A673 (cell line): ENCODE measurements around the gene MMD. TPM values are rescaled to one million over a fixed set of nuclear protein-coding genes. Genes with fewer than 3 reads are reported as not detected.

ENCODE experiments used
- BruUV-seq: library from RNA; stranded (reverse); fragments of 400-500 nt; replicated peaks from 2 replicates; lab custom pipeline; 2021; lab: Mats Ljungman, UMichigan
- CTCF ChIA-PET: fragments of 300-600 bp; sonication (Branson Sonifier 250); formaldehyde crosslinking; loops from one replicate; lab custom pipeline; 2022; ENCODE audit warnings: antibody characterized with exemption; lab: Charles Lee
- POLR2A ChIA-PET: fragments of 300-600 bp; sonication (Branson Sonifier 250); formaldehyde crosslinking; loops from one replicate; lab custom pipeline; 2022; ENCODE audit warnings: antibody characterized with exemption; ENCODE audit not compliant: low non-redundant PET; lab: Charles Lee
- DNase-seq: peaks from one replicate; pipeline ENCODE4 v3.0.0-alpha.2; 2015; ENCODE audit warnings: low spot score
- H3K27ac ChIP-seq: fragments of 200-600 bp; sonication (generic); 2 replicates; pipeline ENCODE4 v1.5.1; 2016; ENCODE audit warnings: mixed run types, low read depth, mild to moderate bottlenecking, mixed read lengths, antibody characterized with exemption, low read length; ENCODE audit not compliant: poor library complexity, severe bottlenecking
- H3K27me3 ChIP-seq: fragments of 200-600 bp; sonication (generic); replicated peaks from 2 replicates; pipeline ENCODE4 v1.6.1; 2017; ENCODE audit warnings: mixed run types, low read depth, mild to moderate bottlenecking, mixed read lengths, antibody characterized with exemption, low read length; ENCODE audit not compliant: insufficient read depth, poor library complexity
- H3K36me3 ChIP-seq: fragments of 200-600 bp; sonication (generic); 2 replicates; pipeline ENCODE4 v1.6.1; 2016; ENCODE audit warnings: mixed run types, mild to moderate bottlenecking, mixed read lengths, antibody characterized with exemption, low read length; ENCODE audit not compliant: insufficient read depth, poor library complexity, severe bottlenecking
- H3K4me1 ChIP-seq: fragments of 200-600 bp; sonication (generic); 2 replicates; pipeline ENCODE4 v1.6.1; 2017; ENCODE audit warnings: mixed run types, mild to moderate bottlenecking, mixed read lengths, antibody characterized with exemption, low read length; ENCODE audit not compliant: insufficient read depth, poor library complexity, severe bottlenecking
- H3K4me3 ChIP-seq: fragments of 200-600 bp; sonication (generic); 2 replicates; pipeline ENCODE4 v1.5.1; 2016; ENCODE audit warnings: low read depth, mixed run types, mild to moderate bottlenecking, mixed read lengths, low read length; ENCODE audit not compliant: poor library complexity, severe bottlenecking
- H3K9me3 ChIP-seq: fragments of 200-600 bp; sonication (generic); 2 replicates; pipeline ENCODE4 v1.6.1; 2016; ENCODE audit warnings: mixed run types, low read depth, mild to moderate bottlenecking, mixed read lengths, antibody characterized with exemption, low read length; ENCODE audit not compliant: poor library complexity, severe bottlenecking
- CTCF ChIP-seq: fragments of 300-800, 200-600 bp; sonication (generic); conservative IDR thresholded peaks from 2 replicates; pipeline ENCODE4 v1.5.1; 2017; ENCODE audit warnings: low read depth, mild to moderate bottlenecking, antibody characterized with exemption, low read length, moderate library complexity, mixed read lengths
- EZH2 ChIP-seq: fragments of 200-600 bp; sonication (generic); IDR thresholded peaks from 2 replicates; pipeline ENCODE4 v1.6.1; 2017; ENCODE audit warnings: borderline replicate concordance, low read depth, mild to moderate bottlenecking, mixed read lengths, antibody characterized with exemption, low read length; ENCODE audit not compliant: poor library complexity, severe bottlenecking
- intact Hi-C: fragments of 100-400 bp; cut with micrococcal nuclease; formaldehyde crosslinking; loops from one replicate; pipeline ENCODE4 v1.10.0; 2022; ENCODE audit not compliant: unreplicated experiment
- total RNA-seq: library from RNA; stranded (reverse); gene quantifications from 2 replicates; pipeline ENCODE4 v1.2.3, GENCODE V29; 2021

Gene MMD
- total RNA-seq, 1 experiment from 2014 or later = 24.9 TPM

- H3K4me1 ChIP-seq = peaks cover 19% of the 10 kb centered on the region
- intact Hi-C loops = no loop called here
- POLR2A ChIA-PET = interaction anchor here (0.5 kb wide), 1 partner anchor 90 kb away, joined by 3 read pairs; no protein-coding TSS in a partner anchor
Measured at GRCh38 chr17:55347341-55347740, 74.3 kb downstream of the MMD start.

GRCh38 chr17:55346658-55347057, 75.0 kb downstream of the MMD start:
- H3K9me3 ChIP-seq = no peaks in the 10 kb centered on the region
- intact Hi-C loops = no loop called here
- CTCF ChIA-PET = no interaction called here

More at GRCh38 chr17:55347341-55347740, 74.3 kb downstream of the MMD start:
- H3K36me3 ChIP-seq = no peaks in the 10 kb centered on the region
- CTCF ChIA-PET = interaction anchor here (1.5 to 1.6 kb wide), 2 partner anchors 9 to 15 kb away, joined by 3 to 4 read pairs; no protein-coding TSS in a partner anchor
- H3K9me3 ChIP-seq = no peaks in the 10 kb centered on the region
- TF ChIP-seq EZH2 = no peak
- no peak for TF ChIP-seq CTCF
- BruUV-seq = no TSS peak
- no peak for DNase-seq
- H3K27ac ChIP-seq = no peak overlapping the region
- H3K27me3 ChIP-seq = no peaks in the 10 kb centered on the region
- no peak overlapping the region for H3K4me3 ChIP-seq

GRCh38 chr17:55345132-55345531, 76.5 kb downstream of the MMD start:
- DNase-seq = no peak
- intact Hi-C loops = no loop called here
- POLR2A ChIA-PET = no interaction called here
- TF ChIP-seq EZH2 (no peak), CTCF (no peak)
- no peaks in the 10 kb centered on the region for H3K27me3 ChIP-seq
- H3K4me1 ChIP-seq = peaks cover 19% of the 10 kb centered on the region
- H3K36me3 ChIP-seq = no peaks in the 10 kb centered on the region
- BruUV-seq = no TSS peak
- H3K4me3 ChIP-seq = no peak overlapping the region
- H3K27ac ChIP-seq = no peak overlapping the region
- CTCF ChIA-PET = interaction anchor here (1.2 kb wide), 1 partner anchor 12 kb away, joined by 5 read pairs; no protein-coding TSS in a partner anchor
- H3K9me3 ChIP-seq = no peaks in the 10 kb centered on the region

More at GRCh38 chr17:55346658-55347057, 75.0 kb downstream of the MMD start:
- DNase-seq = no peak
- Histone ChIP-seq H3K4me3 (no peak overlapping the region), H3K27ac (no peak overlapping the region), H3K4me1 (peaks cover 19% of the 10 kb centered on the region), H3K36me3 (no peaks in the 10 kb centered on the region), H3K27me3 (no peaks in the 10 kb centered on the region)
- POLR2A ChIA-PET = no interaction called here
- no TSS peak for BruUV-seq
- TF ChIP-seq CTCF (no peak), EZH2 (no peak)
